ENCODE results near the gene KIRREL2. TPM values are rescaled to one million over a fixed set of nuclear protein-coding genes. Genes with fewer than 3 reads are reported as not detected.

Gene KIRREL2
- total RNA-seq, 8 experiments from 2014 or later: 0.10 to 6.2 (median 1.3) TPM

DNA sequence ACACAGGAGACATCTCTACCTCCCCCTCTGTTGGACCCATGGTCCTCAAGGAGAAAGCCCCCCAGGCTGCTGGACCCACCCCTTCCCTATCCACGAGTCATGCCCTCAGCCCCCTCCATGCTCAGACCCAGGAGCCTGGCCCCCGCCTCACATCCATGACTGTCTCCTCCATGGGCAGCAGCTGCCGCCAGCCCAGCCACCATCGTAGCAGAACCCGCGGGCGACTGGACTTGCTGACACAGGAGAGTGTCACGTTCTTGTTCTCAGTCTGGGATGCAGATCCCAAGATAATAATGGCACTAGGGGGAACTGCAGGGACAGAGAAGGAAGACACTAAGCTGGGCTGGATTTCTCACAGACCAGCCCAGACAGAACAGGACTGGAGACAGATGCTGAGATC lies 8.2 kb upstream of the KIRREL2 start:
- H3K4me3 ChIP-seq: no peak overlapping the region
- peaks cover 5 to 22% of the 10 kb centered on the region in 2 donors for H3K4me1 ChIP-seq (replicated peaks in 1 of 2)
- WGBS, 10 experiments: no CpG with 5 or more reads among the region's 8 CpGs
- ATAC-seq (replicated peaks in 6 of 8): no peak
- in situ Hi-C loops (cut with MboI; ENCODE audit: low pct_unique_long_range_greater_than_20kb in 2 of 9, low sequenced_read_pairs in 9 of 9, unreplicated experiment in 9 of 9): no loop called here
- no peak overlapping the region for H3K27ac ChIP-seq

DNA sequence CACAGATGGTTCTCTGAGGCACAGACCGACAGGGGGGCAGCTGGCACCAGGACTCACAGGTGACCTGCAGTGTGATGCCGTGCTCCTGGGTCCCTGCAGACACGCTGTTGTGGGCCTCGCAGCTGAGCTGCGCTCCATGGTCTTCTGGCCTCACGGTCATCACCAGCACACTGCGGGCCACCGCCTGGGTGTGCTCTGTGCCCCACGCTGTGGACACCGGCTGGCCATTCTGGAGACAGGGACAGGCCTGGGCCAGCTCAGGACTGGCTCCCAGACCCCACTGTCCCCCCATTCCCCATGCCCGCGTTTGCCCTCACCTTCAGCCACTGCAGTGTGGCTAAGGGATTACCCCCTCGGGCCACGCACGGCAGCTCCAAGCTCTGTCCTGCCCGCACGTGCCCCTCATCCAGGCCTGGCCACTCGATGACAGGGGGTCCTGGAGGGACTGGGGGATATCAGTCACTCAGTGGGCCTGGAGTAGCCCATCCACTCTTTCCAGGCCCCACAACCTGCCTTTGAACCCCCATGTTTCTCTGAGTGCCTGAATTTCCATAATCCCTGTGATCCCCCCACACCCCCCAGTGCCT lies 7.7 kb upstream of the KIRREL2 start:
- peaks cover 5 to 22% of the 10 kb centered on the region in 2 donors for H3K4me1 ChIP-seq (replicated peaks in 1 of 2)
- in situ Hi-C loops (cut with MboI; ENCODE audit: low pct_unique_long_range_greater_than_20kb in 2 of 9, low sequenced_read_pairs in 9 of 9, unreplicated experiment in 9 of 9): no loop called here
- H3K27ac ChIP-seq: no peak overlapping the region
- WGBS, 10 experiments: 60% methylated on average over 2 of the region's 18 CpGs; no CpG with 5 or more reads in 9 of the 10 experiments
- no peak for ATAC-seq (replicated peaks in 6 of 8)
- H3K4me3 ChIP-seq: no peak overlapping the region

DNA sequence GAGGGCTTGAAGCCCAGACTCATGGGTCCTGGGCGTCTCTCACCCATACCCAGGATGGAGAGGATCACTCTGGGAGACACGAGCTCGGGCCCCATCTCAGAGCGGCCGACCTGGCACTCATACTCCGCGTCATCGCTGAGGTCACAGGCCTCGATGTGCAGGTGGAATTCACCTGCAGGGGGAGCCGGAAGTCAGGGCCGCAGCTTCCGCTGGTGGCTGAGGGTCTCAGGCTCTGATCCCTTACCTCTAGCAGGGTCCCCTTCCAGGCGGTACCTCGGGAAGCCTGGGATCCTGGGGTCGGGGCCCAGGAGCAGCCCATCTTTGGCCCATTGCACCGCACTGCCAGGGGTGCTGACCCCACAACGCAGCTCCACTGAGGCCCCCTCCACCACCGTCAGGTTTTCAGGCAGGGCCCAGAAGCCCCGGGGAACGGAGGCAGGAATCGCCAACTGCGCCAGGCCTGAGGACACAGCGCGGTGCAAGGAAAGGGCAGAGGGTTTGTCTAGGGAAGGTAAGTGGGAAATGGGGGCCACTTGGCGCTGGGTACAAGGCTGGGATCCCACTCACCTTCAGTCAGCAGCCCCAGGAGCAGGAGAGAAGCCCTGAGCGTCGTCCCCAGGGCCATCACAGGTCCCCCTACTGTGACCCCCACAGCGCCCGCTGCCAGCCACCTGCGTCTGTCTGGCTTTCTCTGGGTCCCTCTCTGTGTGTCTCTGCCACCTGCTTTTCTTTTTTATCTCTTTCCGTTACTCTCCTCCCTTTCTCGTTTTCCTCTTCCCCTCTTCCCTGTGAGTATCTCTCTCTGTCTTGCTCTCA lies 5.3 kb upstream of the KIRREL2 start:
- WGBS, 10 experiments: 7 to 100% (median 62%) methylated on average over 1 to 8 of the region's 32 CpGs
- no peak overlapping the region for H3K4me3 ChIP-seq
- in situ Hi-C loops (cut with MboI; ENCODE audit: low pct_unique_long_range_greater_than_20kb in 2 of 9, low sequenced_read_pairs in 9 of 9, unreplicated experiment in 9 of 9): no loop called here
- H3K4me1 ChIP-seq (replicated peaks in 1 of 2): peaks cover 18 to 27% of the 10 kb centered on the region in 2 donors
- ATAC-seq (replicated peaks in 6 of 8): no peak
- no peak overlapping the region for H3K27ac ChIP-seq

DNA sequence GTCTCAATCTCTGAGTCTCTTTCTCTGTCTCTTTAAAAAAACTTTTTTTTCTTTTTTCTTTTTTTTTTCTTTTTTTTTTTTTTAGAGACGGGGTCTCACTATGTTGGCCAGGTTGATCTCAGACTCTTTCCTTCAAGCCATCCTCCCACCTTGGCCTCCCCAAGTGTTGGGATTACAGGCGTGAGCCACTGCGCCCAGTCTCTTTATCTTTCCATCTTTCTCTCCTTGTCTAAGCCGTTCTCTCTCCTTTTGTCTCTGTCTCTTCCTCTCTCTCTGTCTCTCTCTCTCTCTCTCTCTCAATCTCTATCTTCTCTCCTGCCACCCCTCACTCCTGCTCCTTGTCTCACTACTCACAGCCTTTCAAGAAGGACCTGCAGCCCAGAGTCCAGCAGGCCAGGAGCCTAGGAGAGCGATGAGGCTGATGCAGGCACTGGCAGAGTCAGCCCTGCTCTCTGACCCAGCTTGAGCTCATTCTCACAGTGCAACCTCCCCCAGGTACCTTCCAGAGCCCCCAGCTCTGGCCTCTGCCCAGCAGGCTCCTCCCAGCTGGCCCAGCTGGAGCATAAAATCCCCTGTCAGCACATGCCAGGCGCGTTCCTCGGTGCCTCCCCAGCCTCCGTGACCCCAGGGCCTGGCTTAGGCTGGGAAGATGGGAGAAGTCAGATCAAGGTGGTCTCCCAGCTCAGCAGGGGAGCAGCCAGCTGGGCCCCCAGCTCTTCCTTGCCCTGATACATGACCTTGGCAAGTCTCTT lies 4.5 kb upstream of the KIRREL2 start, which contains the start of gene NPHS1:
Gene NPHS1 (minus strand): TSS at position 476 of the 752 bp plus-strand sequence. CDS start 667 bp downstream, outside the sequence.
- H3K27ac ChIP-seq: no peak within 1 kb of the TSS
- ATAC-seq (replicated peaks in 6 of 8): peak in 1 of 8 experiments; percentile 2
- WGBS, 10 experiments: 46 to 100% (median 84%) methylated on average over 2 to 8 of the region's 9 CpGs
- in situ Hi-C loops (cut with MboI; ENCODE audit: low pct_unique_long_range_greater_than_20kb in 2 of 9, low sequenced_read_pairs in 9 of 9, unreplicated experiment in 9 of 9): no loop called here
- peaks cover 18 to 28% of the 10 kb centered on the region in 2 donors for H3K4me1 ChIP-seq (replicated peaks in 1 of 2)
- H3K4me3 ChIP-seq: no peak within 1 kb of the TSS

DNA sequence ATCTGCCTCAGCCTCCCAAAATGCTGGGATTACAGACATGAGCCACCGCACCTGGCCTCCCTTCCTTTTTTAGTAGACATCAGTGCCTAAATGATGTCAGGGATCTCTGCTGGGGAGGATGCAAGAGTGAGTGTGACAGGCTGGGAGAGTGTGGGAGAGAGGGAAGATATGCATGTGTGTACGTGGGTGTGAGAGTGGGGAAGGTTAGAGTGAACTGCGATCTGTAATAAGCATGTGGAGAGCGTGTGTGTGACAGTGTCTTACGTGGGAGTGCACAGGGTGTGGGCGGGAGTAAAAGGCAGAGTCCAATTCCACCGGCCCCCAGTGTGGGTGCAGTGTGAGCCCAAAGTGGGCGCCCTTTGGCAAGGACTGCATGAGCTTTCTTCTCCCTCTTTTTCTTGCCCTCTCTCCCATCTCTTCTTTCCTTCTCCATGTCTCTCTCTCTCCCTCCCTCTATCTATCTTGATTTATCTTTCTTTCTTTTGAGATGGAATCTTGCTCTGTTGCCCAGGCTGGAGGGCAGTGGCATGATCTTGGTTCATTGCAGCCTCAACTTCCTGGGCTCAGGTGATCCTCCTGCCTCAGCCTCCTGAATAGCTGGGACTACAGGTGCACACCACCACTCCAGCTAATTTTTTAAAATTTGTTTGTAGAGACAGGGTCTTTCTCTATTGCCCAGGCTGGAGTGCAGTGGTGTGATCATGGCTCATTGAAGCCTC lies 3.5 kb upstream of the KIRREL2 start:
- H3K4me3 ChIP-seq: no peak overlapping the region
- 0 to 100% (median 71%) methylated on average over 1 to 6 of the region's 8 CpGs for WGBS, 10 experiments
- in situ Hi-C loops (cut with MboI; ENCODE audit: low pct_unique_long_range_greater_than_20kb in 2 of 9, low sequenced_read_pairs in 9 of 9, unreplicated experiment in 9 of 9): no loop called here
- no peak for ATAC-seq (replicated peaks in 6 of 8)
- H3K27ac ChIP-seq: no peak overlapping the region
- peaks cover 18 to 34% of the 10 kb centered on the region in 2 donors for H3K4me1 ChIP-seq (replicated peaks in 1 of 2)

DNA sequence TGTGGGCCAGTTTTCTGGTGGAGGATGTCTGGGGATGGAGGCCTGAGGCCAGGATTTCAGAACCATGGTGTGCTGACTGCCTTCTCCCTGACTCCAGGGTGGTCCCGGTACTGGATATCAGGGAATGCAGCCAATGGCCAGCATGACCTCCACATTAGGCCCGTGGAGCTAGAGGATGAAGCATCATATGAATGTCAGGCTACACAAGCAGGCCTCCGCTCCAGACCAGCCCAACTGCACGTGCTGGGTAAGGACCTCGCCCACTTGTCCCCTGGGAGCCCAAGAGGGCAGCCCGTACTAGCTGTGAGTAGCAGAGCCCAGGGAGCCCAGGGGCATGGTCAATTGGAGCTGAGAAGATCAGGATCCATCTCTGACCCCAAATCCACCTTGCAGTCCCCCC lies 1.6 kb downstream of the KIRREL2 start:
- in situ Hi-C loops (cut with MboI; ENCODE audit: low pct_unique_long_range_greater_than_20kb in 2 of 9, low sequenced_read_pairs in 9 of 9, unreplicated experiment in 9 of 9): no loop called here
- Histone ChIP-seq H3K4me3 (no peak overlapping the region), H3K4me1 (replicated peaks in 1 of 2) (peaks cover 25 to 39% of the 10 kb centered on the region in 2 donors), H3K27ac (no peak overlapping the region)
- ATAC-seq (replicated peaks in 6 of 8): no peak
- WGBS, 10 experiments: 0 to 80% (median 67%) methylated on average over 1 to 2 of the region's 6 CpGs; no CpG with 5 or more reads in 7 of the 10 experiments

DNA sequence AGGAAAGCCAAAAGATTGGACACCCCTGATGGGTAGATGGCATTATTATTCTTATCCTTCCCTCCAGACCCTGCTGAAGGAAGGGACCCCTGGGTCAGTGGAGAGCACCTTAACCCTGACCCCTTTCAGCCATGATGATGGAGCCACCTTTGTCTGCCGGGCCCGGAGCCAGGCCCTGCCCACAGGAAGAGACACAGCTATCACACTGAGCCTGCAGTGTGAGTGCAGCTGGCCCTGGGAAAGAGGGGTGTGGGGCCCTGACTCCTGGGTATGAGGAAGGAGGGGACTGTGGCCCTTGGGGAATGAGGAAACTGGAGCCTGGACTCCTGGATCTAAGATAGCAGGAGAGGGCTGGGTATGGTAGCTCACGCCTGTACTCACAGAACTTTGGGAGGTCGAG lies 2.7 kb downstream of the KIRREL2 start:
- WGBS, 10 experiments: no CpG with 5 or more reads among the region's 4 CpGs
- ATAC-seq (replicated peaks in 6 of 8): no peak
- Histone ChIP-seq H3K27ac (no peak overlapping the region), H3K4me3 (no peak overlapping the region), H3K4me1 (replicated peaks in 1 of 2) (peaks cover 22 to 37% of the 10 kb centered on the region in 2 donors)
- in situ Hi-C loops (cut with MboI; ENCODE audit: low pct_unique_long_range_greater_than_20kb in 2 of 9, low sequenced_read_pairs in 9 of 9, unreplicated experiment in 9 of 9): no loop called here

DNA sequence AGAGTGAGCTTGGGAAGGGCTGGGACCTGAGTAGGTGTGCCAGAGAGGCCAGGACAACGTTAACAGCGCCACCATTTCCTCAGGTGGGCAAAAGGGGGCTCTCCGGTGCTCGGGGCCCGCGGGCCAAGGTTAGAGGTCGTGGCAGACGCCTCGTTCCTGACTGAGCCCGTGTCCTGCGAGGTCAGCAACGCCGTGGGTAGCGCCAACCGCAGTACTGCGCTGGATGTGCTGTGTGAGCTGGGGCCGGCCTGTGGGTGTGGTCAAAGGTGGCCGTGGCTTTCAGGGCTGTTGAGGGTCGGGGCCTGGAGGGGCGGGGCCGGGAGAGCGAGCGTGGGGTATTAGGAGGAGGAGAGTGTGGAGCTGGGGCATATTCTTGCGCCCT lies 3.7 kb downstream of the KIRREL2 start:
- no peak for ATAC-seq (replicated peaks in 6 of 8)
- Histone ChIP-seq H3K4me1 (replicated peaks in 1 of 2) (peaks cover 12 to 27% of the 10 kb centered on the region in 2 donors), H3K27ac (no peak overlapping the region), H3K4me3 (no peak overlapping the region)
- in situ Hi-C loops (cut with MboI; ENCODE audit: low pct_unique_long_range_greater_than_20kb in 2 of 9, low sequenced_read_pairs in 9 of 9, unreplicated experiment in 9 of 9): no loop called here
- 0 to 50% methylated on average over 1 to 2 of the region's 24 CpGs; no CpG with 5 or more reads in 8 of the 10 experiments for WGBS, 10 experiments

DNA sequence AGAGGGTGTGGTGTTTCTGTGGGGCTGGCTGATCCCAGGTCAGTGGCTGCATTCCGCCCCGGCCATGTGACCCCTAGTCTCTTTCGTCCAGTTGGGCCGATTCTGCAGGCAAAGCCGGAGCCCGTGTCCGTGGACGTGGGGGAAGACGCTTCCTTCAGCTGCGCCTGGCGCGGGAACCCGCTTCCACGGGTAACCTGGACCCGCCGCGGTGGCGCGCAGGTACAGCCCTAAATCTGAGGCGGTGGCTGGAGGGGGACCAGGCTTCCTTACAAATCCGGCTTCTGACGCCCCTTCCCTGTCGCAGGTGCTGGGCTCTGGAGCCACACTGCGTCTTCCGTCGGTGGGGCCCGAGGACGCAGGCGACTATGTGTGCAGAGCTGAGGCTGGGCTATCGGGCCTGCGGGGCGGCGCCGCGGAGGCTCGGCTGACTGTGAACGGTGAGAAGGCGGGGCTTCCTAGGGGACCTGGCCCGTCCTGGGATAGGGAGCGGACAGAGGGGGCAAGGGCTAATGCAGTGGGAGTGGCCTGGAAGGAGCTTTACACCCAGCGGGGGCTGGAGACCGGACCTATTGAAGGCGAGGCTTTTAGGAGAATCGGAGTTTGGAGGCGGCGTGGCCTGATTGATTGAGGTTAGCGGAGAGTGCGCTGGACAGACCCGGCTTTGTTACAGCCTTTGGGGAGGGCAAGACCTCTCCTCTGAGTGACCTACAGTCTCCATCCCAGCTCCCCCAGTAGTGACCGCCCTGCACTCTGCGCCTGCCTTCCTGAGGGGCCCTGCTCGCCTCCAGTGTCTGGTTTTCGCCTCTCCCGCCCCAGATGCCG lies 4.3 kb downstream of the KIRREL2 start:
- H3K4me3 ChIP-seq: no peak overlapping the region
- 0 to 56% (median 5%) methylated on average over 1 to 5 of the region's 55 CpGs; no CpG with 5 or more reads in 5 of the 10 experiments for WGBS, 10 experiments
- in situ Hi-C loops (cut with MboI; ENCODE audit: low pct_unique_long_range_greater_than_20kb in 2 of 9, low sequenced_read_pairs in 9 of 9, unreplicated experiment in 9 of 9): no loop called here
- no peak overlapping the region for H3K27ac ChIP-seq
- peaks cover 7 to 22% of the 10 kb centered on the region in 2 donors for H3K4me1 ChIP-seq (replicated peaks in 1 of 2)
- peak; percentile 27 to 82 (median 58) for ATAC-seq (replicated peaks in 6 of 8)

DNA sequence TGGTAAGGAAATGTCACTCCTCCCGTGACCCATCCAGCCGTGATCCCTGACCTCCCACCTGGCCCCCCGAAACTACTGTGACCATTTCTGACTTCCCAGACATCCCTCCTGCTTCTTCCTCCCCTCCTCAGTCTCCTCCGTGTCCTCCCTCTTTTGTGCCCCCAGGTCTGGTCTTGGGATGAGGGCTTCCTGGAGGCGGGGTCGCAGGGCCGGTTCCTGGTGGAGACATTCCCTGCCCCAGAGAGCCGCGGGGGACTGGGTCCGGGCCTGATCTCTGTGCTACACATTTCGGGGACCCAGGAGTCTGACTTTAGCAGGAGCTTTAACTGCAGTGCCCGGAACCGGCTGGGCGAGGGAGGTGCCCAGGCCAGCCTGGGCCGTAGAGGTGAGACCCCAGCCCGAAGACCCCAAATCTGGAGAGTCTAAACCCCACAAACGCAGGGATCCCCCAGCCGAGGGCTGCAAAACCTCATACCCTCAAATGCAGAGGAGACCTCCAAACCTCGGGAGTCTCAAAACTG lies 5.0 kb downstream of the KIRREL2 start:
- in situ Hi-C loops (cut with MboI; ENCODE audit: low pct_unique_long_range_greater_than_20kb in 2 of 9, low sequenced_read_pairs in 9 of 9, unreplicated experiment in 9 of 9): no loop called here
- Histone ChIP-seq H3K4me3 (no peak overlapping the region), H3K4me1 (replicated peaks in 1 of 2) (peaks cover 7 to 22% of the 10 kb centered on the region in 2 donors), H3K27ac (no peak overlapping the region)
- ATAC-seq (replicated peaks in 6 of 8): no peak
- WGBS, 10 experiments: 0 to 53% (median 20%) methylated on average over 2 to 7 of the region's 19 CpGs; no CpG with 5 or more reads in 6 of the 10 experiments

DNA sequence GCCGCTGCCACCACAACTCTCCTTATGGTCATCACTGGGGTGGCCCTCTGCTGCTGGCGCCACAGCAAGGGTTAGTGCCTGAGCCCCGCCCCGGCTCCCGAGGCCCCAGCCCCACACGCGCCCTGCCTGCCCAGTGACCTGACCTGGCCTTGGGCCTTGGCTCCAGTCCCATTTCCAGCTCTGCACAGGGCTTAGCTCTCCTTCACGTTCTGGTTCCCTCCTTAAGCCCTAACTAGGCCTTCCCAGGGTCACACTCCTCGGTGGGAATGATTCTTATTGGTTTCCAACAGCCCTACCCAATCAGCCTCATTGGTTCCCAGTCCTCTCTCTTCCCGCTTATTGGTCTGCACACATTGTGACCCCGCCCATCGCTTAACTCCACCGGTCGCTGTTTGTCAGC lies 5.8 kb downstream of the KIRREL2 start:
- no peak overlapping the region for H3K4me3 ChIP-seq
- in situ Hi-C loops (cut with MboI; ENCODE audit: low pct_unique_long_range_greater_than_20kb in 2 of 9, low sequenced_read_pairs in 9 of 9, unreplicated experiment in 9 of 9): no loop called here
- peaks cover 8 to 18% of the 10 kb centered on the region in 2 donors for H3K4me1 ChIP-seq (replicated peaks in 1 of 2)
- WGBS, 10 experiments: 40 to 87% (median 80%) methylated on average over 1 to 4 of the region's 14 CpGs; no CpG with 5 or more reads in 5 of the 10 experiments
- ATAC-seq (replicated peaks in 6 of 8): peak in 1 of 8 experiments; percentile 20
- H3K27ac ChIP-seq: no peak overlapping the region

DNA sequence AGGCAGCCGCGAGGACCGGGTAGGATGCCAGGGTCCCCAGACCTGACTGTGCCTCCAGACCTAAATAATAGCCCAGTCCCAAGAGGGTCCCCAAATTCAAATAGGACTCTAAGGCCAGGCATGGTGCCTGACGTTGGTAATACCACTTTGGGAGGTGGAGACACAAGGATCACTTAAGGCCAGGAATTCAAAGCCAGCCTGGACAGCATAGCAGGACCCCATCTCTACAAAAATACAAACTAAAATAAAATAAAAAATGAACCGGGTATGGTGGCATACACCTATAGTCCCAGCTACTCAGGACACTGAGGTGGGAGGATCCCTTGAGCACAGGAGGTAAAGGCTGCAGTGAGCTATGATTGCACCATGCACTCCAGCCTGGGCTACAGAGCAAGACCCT lies 6.3 kb downstream of the KIRREL2 start:
- WGBS, 10 experiments: 0 to 100% (median 83%) methylated on average over 1 to 2 of the region's 5 CpGs; no CpG with 5 or more reads in 4 of the 10 experiments
- in situ Hi-C loops (cut with MboI; ENCODE audit: low pct_unique_long_range_greater_than_20kb in 2 of 9, low sequenced_read_pairs in 9 of 9, unreplicated experiment in 9 of 9): no loop called here
- Histone ChIP-seq H3K27ac (no peak overlapping the region), H3K4me3 (no peak overlapping the region), H3K4me1 (replicated peaks in 1 of 2) (peaks cover 12 to 20% of the 10 kb centered on the region in 2 donors)
- ATAC-seq (replicated peaks in 6 of 8): no peak
